A549 (cell line): ENCODE data around the gene SPINK2. TPM values are rescaled to one million over a fixed set of nuclear protein-coding genes. Genes with fewer than 3 reads are reported as not detected.

Source experiments
- ATAC-seq, 2 experiments: fragments of 200-7000 bp in 1 of 2; fragments of >200 bp in 1 of 2; cut with Nextera tagmentation in 1 of 2; cut with Tn5 transposase in 1 of 2; 3 replicates each; pipeline versions ENCODE4 v1.8.0 to v1.9.1; 2018 to 2020; ENCODE audit warnings: mild to moderate bottlenecking in 1 of 2, moderate library complexity in 1 of 2
- CTCF ChIA-PET: fragments of 300-600 bp; sonication (Branson Sonifier 250); formaldehyde crosslinking; extraction: SDS; loops from one replicate; lab custom pipeline; 2021; ENCODE audit warnings: antibody characterized with exemption, inconsistent platforms; lab: Yijun Ruan, JAX
- POLR2A ChIA-PET: fragments of 350-600 bp; formaldehyde crosslinking; extraction: SDS; loops from one replicate; lab custom pipeline; 2021; ENCODE audit warnings: antibody characterized with exemption, inconsistent platforms; lab: Yijun Ruan, JAX
- DNase-seq, 2 experiments: peaks; one replicate each; pipeline versions ENCODE4 v3.0.0 to v3.0.0-alpha.2; 2011 to 2016; ENCODE audit warnings: low read depth in 1 of 2, low spot score in 1 of 2
- FAIRE-seq: peaks from 2 replicates; lab custom pipeline; 2011; peaks lifted over from hg19 to GRCh38; lab: Jason Lieb, UNC
- H3K27ac ChIP-seq, 2 experiments: fragments of >200 bp; sonication (Bioruptor Twin); formaldehyde crosslinking; 3 replicates each; pipeline ENCODE4 v1.5.1; 2016 to 2017
- H3K4me1 ChIP-seq: fragments of >200 bp; sonication (Bioruptor Twin); formaldehyde crosslinking; 3 replicates; pipeline ENCODE4 v1.6.1; 2016
- H3K4me2 ChIP-seq: fragments of >200 bp; sonication (Bioruptor Twin); formaldehyde crosslinking; 3 replicates; pipeline ENCODE4 v1.6.1; 2016
- H3K4me3 ChIP-seq: fragments of >200 bp; sonication (Bioruptor Twin); formaldehyde crosslinking; 3 replicates; pipeline ENCODE4 v1.5.1; 2016
- H3K9me3 ChIP-seq: fragments of >200 bp; sonication (Bioruptor Twin); formaldehyde crosslinking; 3 replicates; pipeline ENCODE4 v1.6.1; 2016
- BCL3 ChIP-seq: fragments of >200 bp; sonication (Bioruptor Twin); formaldehyde crosslinking; IDR thresholded peaks from 3 replicates; pipeline ENCODE4 v1.6.1; 2016
- CBX2 ChIP-seq: fragments of 200-600 bp; sonication (generic); IDR thresholded peaks from 2 replicates; pipeline ENCODE4 v1.6.1; 2016; ENCODE audit warnings: low read depth, mild to moderate bottlenecking, borderline replicate concordance
- CEBPB ChIP-seq, 2 experiments: fragments of >200 bp in 1 of 2; sonication (Bioruptor Twin) in 1 of 2; formaldehyde crosslinking in 1 of 2; IDR thresholded peaks; 2 replicates each; pipeline ENCODE4 v1.6.1; 2012 to 2016
- CHD2 ChIP-seq: fragments of 150-350 bp; IDR thresholded peaks from 2 replicates; pipeline ENCODE4 v1.6.1; 2014; ENCODE audit warnings: low read length; ENCODE audit not compliant: partially characterized antibody
- E2F6 ChIP-seq: IDR thresholded peaks from 2 replicates; pipeline ENCODE4 v1.6.1; 2012; ENCODE audit warnings: low read depth, borderline replicate concordance
- FOSB ChIP-seq: fragments of 250-450 bp; sonication (Bioruptor Pico); IDR thresholded peaks from 2 replicates; pipeline ENCODE4 v1.5.0; 2020; ENCODE audit warnings: mild to moderate bottlenecking, moderate library complexity
- FOSL2 ChIP-seq, 2 experiments: fragments of 450-650 bp in 1 of 2; fragments of >200 bp in 1 of 2; sonication (Bioruptor Twin) in 1 of 2; formaldehyde crosslinking; IDR thresholded peaks; 2 replicates each; pipeline versions ENCODE4 v1.5.0 to v1.6.1; 2016 to 2020; ENCODE audit warnings: mild to moderate bottlenecking in 1 of 2, moderate library complexity in 1 of 2
- FOXS1 ChIP-seq: fragments of 250-450 bp; sonication (Bioruptor Pico); IDR thresholded peaks from 2 replicates; pipeline ENCODE4 v1.5.0; 2020; ENCODE audit warnings: mild to moderate bottlenecking, moderate library complexity
- GATA3 ChIP-seq: IDR thresholded peaks from 2 replicates; pipeline ENCODE4 v1.6.1; 2012; ENCODE audit warnings: borderline replicate concordance
- HDAC2 ChIP-seq: fragments of 200-600 bp; sonication (generic); IDR thresholded peaks from 2 replicates; pipeline ENCODE4 v1.6.1; 2016
- HEYL ChIP-seq: fragments of 250-450 bp; sonication (Bioruptor Pico); IDR thresholded peaks from 2 replicates; pipeline ENCODE4 v1.8.0; 2021; ENCODE audit warnings: mild to moderate bottlenecking, moderate library complexity
- HMGXB4 ChIP-seq: fragments of 250-450 bp; sonication (Bioruptor Pico); IDR thresholded peaks from 2 replicates; pipeline ENCODE4 v1.5.0; 2021; ENCODE audit warnings: mild to moderate bottlenecking, moderate library complexity, borderline replicate concordance
- HOXB13 ChIP-seq: fragments of 250-450 bp; sonication (Bioruptor Pico); IDR thresholded peaks from 2 replicates; pipeline ENCODE4 v1.5.0; 2020; ENCODE audit warnings: low read depth, mild to moderate bottlenecking, moderate library complexity
- HOXB5 ChIP-seq: fragments of 250-450 bp; sonication (Bioruptor Pico); IDR thresholded peaks from 2 replicates; pipeline ENCODE4 v1.5.0; 2020; ENCODE audit warnings: mild to moderate bottlenecking, moderate library complexity
- JUN ChIP-seq, 2 experiments: fragments of >200 bp; sonication (Bioruptor Twin); formaldehyde crosslinking; IDR thresholded peaks; 2 replicates in 1 of 2; 3 replicates in 1 of 2; pipeline ENCODE4 v1.6.1; 2016 to 2017
- POLR2AphosphoS2 ChIP-seq: conservative IDR thresholded peaks from 2 replicates; pipeline ENCODE4 v1.6.1; 2012; ENCODE audit warnings: low read length, improper control_type of control experiment, inconsistent platforms
- RCOR1 ChIP-seq: fragments of 150-350 bp; IDR thresholded peaks from 2 replicates; pipeline ENCODE4 v1.6.1; 2014; ENCODE audit warnings: antibody characterized with exemption, low read length, low read depth
- RNF2 ChIP-seq: fragments of 200-600 bp; sonication (generic); IDR thresholded peaks from 2 replicates; pipeline ENCODE4 v1.6.1; 2016; ENCODE audit warnings: low read depth, mild to moderate bottlenecking, antibody characterized with exemption, moderate library complexity, borderline replicate concordance
- SMC3 ChIP-seq: fragments of >200 bp; sonication (Bioruptor Twin); formaldehyde crosslinking; IDR thresholded peaks from 3 replicates; pipeline ENCODE4 v1.6.1; 2018; ENCODE audit warnings: inconsistent platforms
- TP53 ChIP-seq: fragments of 250-450 bp; sonication (Bioruptor Pico); IDR thresholded peaks from 2 replicates; pipeline ENCODE4 v1.5.0; 2021; ENCODE audit warnings: mild to moderate bottlenecking, moderate library complexity
- ZNF302 ChIP-seq: fragments of 250-450 bp; sonication (Bioruptor Pico); IDR thresholded peaks from 2 replicates; pipeline ENCODE4 v1.9.0; 2021; ENCODE audit warnings: inconsistent platforms, mild to moderate bottlenecking, moderate library complexity
- ZSCAN20 ChIP-seq: fragments of 250-450 bp; sonication (Bioruptor Pico); IDR thresholded peaks from 2 replicates; pipeline ENCODE4 v1.8.0; 2022; ENCODE audit warnings: mild to moderate bottlenecking, moderate library complexity
- WGBS: methylation state at CpG from one replicate; pipeline ENCODE4 v1.1.6; 2017; ENCODE audit errors: missing lambda C conversion rate; 5-methylcytosine and 5-hydroxymethylcytosine counted together
- polyA plus RNA-seq, 4 experiments: library from polyadenylated mRNA; depleted of rRNA in 3 of 4; stranded (reverse); fragments of >200 nt; fragmentation: RNase III in 1 of 4; extraction: RNeasy Plus Mini Kit Qiagen cat#74134 plus additional on column Dnase treatment in 1 of 4; gene quantifications; 2 replicates in 3 of 4; 3 replicates in 1 of 4; pipeline ENCODE4 v1.2.3, GENCODE V29; 2011 to 2017
- TF ChIP-seq, protein P1 (sequence below): IDR thresholded peaks from 2 replicates; pipeline ENCODE4 v1.6.1; 2012
- TF ChIP-seq, protein P2 (sequence below): fragments of >200 bp; sonication (Bioruptor Twin); formaldehyde crosslinking; IDR thresholded peaks from 3 replicates; pipeline ENCODE4 v1.5.1; 2016
- TF ChIP-seq, protein P3 (sequence below): fragments of 250-450 bp; sonication (Bioruptor Pico); IDR thresholded peaks from 2 replicates; pipeline ENCODE4 v1.5.0; 2020; ENCODE audit warnings: low read depth, mild to moderate bottlenecking, moderate library complexity

The SPINK2 gene
- polyA plus RNA-seq, 2 of the 4 experiments (the other 2 are of a cell fraction), result not detected

GRCh38 chr4:56803471-56803870 is 18.0 kb downstream of the SPINK2 start:
- no peak overlapping the region for H3K4me2 ChIP-seq
- ChIA-PET POLR2A (no interaction called here), CTCF (interaction anchor here (1.2 to 1.8 kb wide), 2 partner anchors 227 to 259 kb away, joined by 6 to 9 read pairs; no protein-coding TSS in a partner anchor)
- H3K4me1 ChIP-seq, result no peaks in the 10 kb centered on the region
- WGBS, result 52% methylated on average over 2 of the region's 2 CpGs
- no peak for DNase-seq
- ATAC-seq, result no peak
- TF ChIP-seq HMGXB4 (CRISPR knock-in tag) (no peak), ZNF302 (CRISPR knock-in tag) (no peak), SMC3 (no peak), ZSCAN20 (CRISPR knock-in tag) (no peak), FOSB (CRISPR knock-in tag) (no peak), BCL3 (no peak), RNF2 (no peak), CEBPB (IDR thresholded peaks at IDR 0.05) (no peak), FOXS1 (CRISPR knock-in tag) (no peak), HDAC2 (no peak), TP53 (CRISPR knock-in tag) (no peak), HOXB5 (CRISPR knock-in tag) (no peak), FOSL2 (IDR thresholded peaks at IDR 0.05) (no peak), FOSL2 (CRISPR knock-in tag; IDR thresholded peaks at IDR 0.05) (no peak), HEYL (no peak), POLR2AphosphoS2 (no peak)
- TF ChIP-seq, protein P1, sequence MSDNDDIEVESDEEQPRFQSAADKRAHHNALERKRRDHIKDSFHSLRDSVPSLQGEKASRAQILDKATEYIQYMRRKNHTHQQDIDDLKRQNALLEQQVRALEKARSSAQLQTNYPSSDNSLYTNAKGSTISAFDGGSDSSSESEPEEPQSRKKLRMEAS, result no peak
- TF ChIP-seq, protein P2, sequence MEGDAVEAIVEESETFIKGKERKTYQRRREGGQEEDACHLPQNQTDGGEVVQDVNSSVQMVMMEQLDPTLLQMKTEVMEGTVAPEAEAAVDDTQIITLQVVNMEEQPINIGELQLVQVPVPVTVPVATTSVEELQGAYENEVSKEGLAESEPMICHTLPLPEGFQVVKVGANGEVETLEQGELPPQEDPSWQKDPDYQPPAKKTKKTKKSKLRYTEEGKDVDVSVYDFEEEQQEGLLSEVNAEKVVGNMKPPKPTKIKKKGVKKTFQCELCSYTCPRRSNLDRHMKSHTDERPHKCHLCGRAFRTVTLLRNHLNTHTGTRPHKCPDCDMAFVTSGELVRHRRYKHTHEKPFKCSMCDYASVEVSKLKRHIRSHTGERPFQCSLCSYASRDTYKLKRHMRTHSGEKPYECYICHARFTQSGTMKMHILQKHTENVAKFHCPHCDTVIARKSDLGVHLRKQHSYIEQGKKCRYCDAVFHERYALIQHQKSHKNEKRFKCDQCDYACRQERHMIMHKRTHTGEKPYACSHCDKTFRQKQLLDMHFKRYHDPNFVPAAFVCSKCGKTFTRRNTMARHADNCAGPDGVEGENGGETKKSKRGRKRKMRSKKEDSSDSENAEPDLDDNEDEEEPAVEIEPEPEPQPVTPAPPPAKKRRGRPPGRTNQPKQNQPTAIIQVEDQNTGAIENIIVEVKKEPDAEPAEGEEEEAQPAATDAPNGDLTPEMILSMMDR, result no peak
- TF ChIP-seq, protein P3, sequence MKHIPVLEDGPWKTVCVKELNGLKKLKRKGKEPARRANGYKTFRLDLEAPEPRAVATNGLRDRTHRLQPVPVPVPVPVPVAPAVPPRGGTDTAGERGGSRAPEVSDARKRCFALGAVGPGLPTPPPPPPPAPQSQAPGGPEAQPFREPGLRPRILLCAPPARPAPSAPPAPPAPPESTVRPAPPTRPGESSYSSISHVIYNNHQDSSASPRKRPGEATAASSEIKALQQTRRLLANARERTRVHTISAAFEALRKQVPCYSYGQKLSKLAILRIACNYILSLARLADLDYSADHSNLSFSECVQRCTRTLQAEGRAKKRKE, result no peak
- no peak overlapping the region for H3K27ac ChIP-seq
- H3K4me3 ChIP-seq, result no peak overlapping the region
- no peaks in the 10 kb centered on the region for H3K9me3 ChIP-seq
- no peak for FAIRE-seq

DNA sequence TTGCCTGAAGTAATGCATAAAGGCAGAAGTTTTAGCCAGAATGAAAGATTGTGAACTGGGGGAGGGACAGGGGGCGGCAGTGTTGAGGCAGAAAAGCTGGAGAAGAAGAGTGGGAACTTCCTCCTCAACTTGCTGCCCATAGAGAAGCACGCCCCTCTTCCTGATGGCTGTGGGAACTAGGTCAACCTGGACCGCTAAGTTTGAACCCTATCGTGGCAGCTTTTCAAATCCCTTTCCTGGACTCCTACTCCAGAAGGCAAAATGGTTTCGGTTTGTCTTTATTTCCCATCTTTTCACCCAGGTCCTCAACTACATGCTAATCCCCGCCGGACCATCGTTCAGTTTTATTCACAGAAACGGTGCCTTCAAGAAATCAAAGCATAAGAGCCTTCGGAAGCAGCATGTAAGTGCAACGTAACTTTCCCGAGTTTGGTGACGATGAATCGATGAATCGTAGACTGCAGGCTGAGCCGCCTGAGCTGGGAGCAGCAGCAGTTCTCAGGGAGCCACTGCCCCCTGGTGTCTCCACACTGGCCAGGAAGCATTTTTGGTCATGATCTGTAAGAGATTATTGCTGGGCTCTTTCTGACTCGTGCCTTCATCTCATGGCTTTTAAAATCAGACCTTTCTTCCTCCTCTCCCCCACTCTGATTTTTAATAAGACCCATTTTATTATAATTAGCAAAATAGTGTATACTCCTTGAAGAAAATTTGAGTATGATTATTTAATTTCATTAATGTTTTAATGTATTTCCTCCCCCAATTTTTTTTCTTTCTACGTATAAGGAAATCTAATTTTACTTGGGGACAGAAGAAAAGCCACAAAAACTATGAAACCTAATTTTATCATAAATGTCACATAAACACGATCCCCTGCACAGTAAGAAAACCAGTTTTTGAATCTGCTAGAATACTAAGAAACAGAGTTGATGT is 21.4 kb downstream of the SPINK2 start:
- 5% methylated on average over 19 of the region's 19 CpGs for WGBS
- H3K4me2 ChIP-seq, result peak overlapping the region; percentile 60
- ATAC-seq (peak; percentile 99 to 100), FAIRE-seq (no peak), DNase-seq (peak; percentile 48 to 77)
- H3K9me3 ChIP-seq, result no peaks in the 10 kb centered on the region
- CTCF ChIA-PET, result interaction anchor here (0.6 to 1.9 kb wide), 26 partner anchors 11 to 377 kb away, joined by 3 to 17 read pairs (median 4); no protein-coding TSS in a partner anchor
- no peaks in the 10 kb centered on the region for H3K4me1 ChIP-seq
- POLR2A ChIA-PET, result interaction anchor here (0.8 to 1.3 kb wide), 7 partner anchors 36 to 365 kb away, joined by 3 to 5 read pairs (median 3); partner anchors contain the start of genes PPAT and SRP72
- H3K4me3 ChIP-seq, result peak overlapping the region; percentile 54
- peak overlapping the region; percentile 65 to 82 for H3K27ac ChIP-seq
- no peak for TF ChIP-seq HMGXB4 (CRISPR knock-in tag)
- no peak for TF ChIP-seq HDAC2
- TF ChIP-seq SMC3, result peak; percentile 89
- no peak for TF ChIP-seq HOXB5 (CRISPR knock-in tag)
- TF ChIP-seq, protein P1, result peak; percentile 14; the same call in 1 of the 2 replicates
- no peak for TF ChIP-seq E2F6
- TF ChIP-seq JUN (IDR thresholded peaks at IDR 0.05), result no peak
- TF ChIP-seq HOXB13 (CRISPR knock-in tag), result no peak
- no peak for TF ChIP-seq CHD2
- TF ChIP-seq FOXS1 (CRISPR knock-in tag), result no peak
- TF ChIP-seq GATA3, result no peak
- TF ChIP-seq CBX2, result no peak
- no peak for TF ChIP-seq RCOR1
